Stimulated activated CD4-positive, alpha-beta T cell treated with anti-CD3 and anti-CD28 coated beads, Interleukin-4, amount 100 ng/mL, for 48 hours (primary cell): Measurements from ENCODE around the gene TEAD3.
"Not testable (repeated sequence)": the region's sequence is repeated elsewhere in the genome, so short reads cannot be mapped to it uniquely, and the experiment has no call there.

Experiments
- DNase-seq, 2 donors: peaks; one replicate each; pipeline ENCODE4 v3.0.0-alpha.2; 2020; ENCODE audit warnings: low read depth in 2 of 2

The TEAD3 gene

DNA sequence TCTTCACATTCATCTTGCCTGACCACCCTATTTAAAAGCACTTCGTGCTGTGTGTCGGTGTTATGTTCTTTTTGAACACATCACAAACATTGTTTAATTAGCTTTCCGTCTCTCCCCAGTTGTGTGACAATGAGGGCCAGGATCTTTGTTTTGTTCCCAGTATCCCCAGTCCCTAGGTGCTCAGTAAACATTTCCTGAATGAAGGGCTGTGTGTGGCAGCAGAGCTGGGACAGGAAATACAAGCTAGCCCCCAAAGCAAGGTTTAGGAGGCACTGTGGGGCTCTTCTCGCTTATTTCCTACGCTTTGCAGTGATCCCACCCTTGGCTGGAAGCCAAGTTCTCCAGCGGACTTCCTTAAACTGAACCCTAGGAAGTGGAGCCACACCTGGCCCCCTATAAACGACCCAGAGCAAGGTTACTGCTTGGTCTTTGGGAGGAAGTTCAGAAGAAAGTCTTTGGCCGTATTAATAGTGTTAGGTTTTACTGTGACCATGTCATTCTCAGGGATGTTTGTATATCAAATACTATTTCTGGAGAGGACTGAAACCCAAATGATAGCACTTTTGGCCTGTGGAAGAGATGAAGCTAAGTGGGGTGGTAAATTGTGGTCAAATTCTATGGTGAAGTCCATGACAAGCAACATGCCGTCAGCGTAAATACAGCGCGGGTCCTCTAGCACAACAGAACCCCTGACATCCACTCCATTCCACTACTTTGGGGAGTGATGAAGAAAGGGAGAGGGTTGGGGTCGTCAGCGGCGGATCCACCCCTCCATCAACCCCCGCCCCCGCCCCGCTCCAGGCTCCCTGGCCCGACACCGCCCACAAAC lies 45.3 kb downstream of the TEAD3 start:
- no peak for DNase-seq

- no peak for DNase-seq
Measured at GRCh38 chr6:35449287-35449881, 47.5 kb downstream of the TEAD3 start.

GRCh38 chr6:35448191-35448590 lies 48.7 kb downstream of the TEAD3 start:
- DNase-seq: no peak

- no peak for DNase-seq
Measured at GRCh38 chr6:35445691-35446090, 51.2 kb downstream of the TEAD3 start.

GRCh38 chr6:35443341-35444030 lies 53.4 kb downstream of the TEAD3 start:
- DNase-seq: no peak

- no peak for DNase-seq
Measured at GRCh38 chr6:35442693-35443092, 54.2 kb downstream of the TEAD3 start.

- no peak for DNase-seq
Measured at GRCh38 chr6:35441642-35442041, 55.2 kb downstream of the TEAD3 start.

GRCh38 chr6:35441205-35441604 lies 55.7 kb downstream of the TEAD3 start:
- no peak for DNase-seq

DNA sequence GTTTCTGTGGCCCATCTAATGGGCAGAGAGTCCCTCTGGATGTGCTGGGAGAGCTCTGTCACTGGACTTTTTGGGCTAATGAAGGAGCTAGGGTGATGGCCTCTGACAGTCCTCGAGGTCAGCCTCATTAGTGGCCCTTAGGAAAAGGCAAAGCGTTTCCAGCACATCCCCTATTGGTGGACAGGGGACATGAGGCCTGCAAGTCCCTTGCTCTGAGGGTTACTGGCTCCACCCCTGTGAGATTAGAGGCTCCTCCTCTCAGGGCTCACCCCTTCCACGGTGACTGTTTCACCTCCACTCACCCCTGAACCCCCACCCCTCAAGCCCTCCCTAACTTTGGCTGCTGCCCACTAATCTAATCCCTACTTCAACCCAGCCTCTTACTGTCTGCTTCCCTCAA lies 57.6 kb downstream of the TEAD3 start:
- no peak for DNase-seq

DNA sequence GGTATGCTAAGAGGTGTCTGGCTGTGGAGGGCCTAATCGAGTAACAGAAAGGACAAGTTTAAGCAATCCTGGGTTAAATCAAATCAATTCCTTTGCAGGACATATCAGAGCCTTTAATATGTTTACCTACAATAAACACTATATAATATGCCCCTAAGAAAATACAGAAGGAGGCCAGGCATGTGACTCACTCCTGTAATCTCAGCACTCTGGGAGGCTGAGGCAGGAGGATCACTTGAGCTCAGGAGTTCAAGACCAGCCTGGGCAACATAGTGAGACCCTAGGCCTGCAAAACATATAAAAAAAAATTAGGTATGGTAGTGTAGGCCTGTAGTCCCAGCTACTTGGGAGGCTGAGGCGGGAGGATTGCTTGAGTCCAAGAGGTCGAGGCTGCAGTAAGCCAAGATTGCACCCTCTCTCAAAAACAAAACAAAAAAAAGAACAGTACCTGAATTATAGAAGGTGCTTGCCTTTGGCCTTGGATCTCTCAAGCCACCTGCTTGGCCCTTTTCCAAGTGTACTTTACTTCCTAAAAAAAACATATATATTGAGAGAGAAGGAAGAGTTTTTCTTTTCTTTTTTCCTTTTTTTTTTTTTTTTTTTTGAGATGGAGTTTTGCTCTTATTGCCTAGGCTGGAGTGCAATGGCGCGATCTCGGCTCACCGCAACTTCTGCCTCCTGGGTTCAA lies 58.4 kb downstream of the TEAD3 start:
- not testable (repeated sequence) for DNase-seq

- no peak for DNase-seq
Measured at GRCh38 chr6:35436071-35436857, 60.6 kb downstream of the TEAD3 start.

GRCh38 chr6:35435074-35435837 lies 61.6 kb downstream of the TEAD3 start:
- DNase-seq: no peak

GRCh38 chr6:35432702-35433101 lies 64.2 kb downstream of the TEAD3 start:
- DNase-seq: not testable (repeated sequence)

- no peak for DNase-seq
Measured at GRCh38 chr6:35432291-35432690, 64.6 kb downstream of the TEAD3 start.

DNA sequence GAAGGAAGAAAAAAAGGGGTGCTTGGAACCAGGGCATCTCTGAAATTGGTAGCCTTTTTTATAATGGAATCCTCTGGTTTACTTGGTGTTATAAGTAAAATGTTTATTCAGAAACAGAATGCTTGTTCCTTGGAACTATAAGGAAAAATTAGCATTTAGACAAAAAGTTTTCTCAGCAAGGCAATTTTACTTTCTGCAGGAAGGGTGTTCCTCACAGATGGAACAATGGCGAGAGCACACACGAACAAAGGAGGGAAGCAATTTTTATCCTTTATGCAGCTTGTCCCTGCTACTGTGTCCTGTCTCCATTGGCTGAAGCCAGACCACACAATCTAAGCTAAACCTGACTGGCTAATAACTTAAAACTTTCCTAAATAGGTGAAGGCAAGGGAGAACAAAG lies 67.4 kb downstream of the TEAD3 start:
- no peak for DNase-seq

GRCh38 chr6:35428421-35429149 lies 68.3 kb downstream of the TEAD3 start:
- DNase-seq: no peak

DNA sequence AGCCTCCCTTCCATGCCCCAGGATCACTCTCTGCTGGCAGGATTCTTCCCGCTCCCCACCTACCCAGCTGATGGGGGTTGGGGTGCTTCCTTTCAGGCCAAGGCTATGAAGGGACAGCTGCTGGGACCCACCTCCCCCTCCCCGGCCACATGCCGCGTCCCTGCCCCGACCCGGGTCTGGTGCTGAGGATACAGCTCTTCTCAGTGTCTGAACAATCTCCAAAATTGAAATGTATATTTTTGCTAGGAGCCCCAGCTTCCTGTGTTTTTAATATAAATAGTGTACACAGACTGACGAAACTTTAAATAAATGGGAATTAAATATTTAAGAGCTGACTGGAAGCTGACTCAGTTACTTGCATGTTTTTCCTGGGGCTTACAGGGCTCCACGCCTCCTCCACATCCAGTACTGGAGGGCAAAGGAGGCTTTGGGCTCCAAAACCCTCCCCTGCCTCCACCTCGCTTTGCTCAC lies 69.0 kb downstream of the TEAD3 start:
- DNase-seq: no peak

DNA sequence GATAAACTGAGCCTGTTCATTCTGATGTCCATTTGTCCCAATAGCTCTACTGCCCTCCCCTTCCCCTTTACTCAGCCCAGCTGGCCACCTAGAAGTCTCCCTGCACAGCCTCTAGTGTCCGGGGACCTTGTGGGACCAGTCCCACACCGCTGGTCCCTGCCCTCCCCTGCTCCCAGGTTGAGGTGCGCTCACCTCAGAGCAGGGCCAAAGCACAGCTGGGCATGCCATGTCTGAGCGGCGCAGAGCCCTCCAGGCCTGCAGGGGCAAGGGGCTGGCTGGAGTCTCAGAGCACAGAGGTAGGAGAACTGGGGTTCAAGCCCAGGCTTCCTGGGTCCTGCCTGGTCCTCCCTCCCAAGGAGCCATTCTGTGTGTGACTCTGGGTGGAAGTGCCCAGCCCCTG lies 69.4 kb downstream of the TEAD3 start:
- no peak for DNase-seq

GRCh38 chr6:35426074-35426473 lies 70.8 kb downstream of the TEAD3 start:
- DNase-seq: no peak

DNA sequence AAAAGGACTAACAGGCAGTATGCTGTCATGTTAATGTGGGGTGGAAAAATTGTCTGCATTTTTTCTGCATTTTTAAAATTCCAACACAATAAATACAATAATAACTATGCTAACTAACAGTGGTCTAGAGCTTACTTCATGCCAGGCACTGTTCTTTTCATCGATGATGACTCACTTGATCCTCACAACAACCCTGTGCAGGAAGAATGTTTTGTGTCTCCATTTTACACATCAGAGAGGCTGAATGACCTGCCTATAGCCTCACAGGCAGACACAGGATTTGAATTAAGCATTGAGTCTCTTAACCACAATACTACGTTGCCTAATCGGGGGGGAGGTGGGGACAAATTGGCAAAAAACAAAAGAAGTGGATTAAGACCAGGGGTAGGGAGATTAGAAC lies 71.6 kb downstream of the TEAD3 start:
- no peak for DNase-seq
